Neural cell (in vitro differentiated cells): ENCODE measurements around the gene HSBP1. TPM values are rescaled to one million over a fixed set of nuclear protein-coding genes. Genes with fewer than 3 reads are reported as not detected.

Source experiments
- H2AFZ ChIP-seq: fragments of 200-600, 300-800 bp; sonication (generic), shearing (Covaris generic); 2 replicates; pipeline ENCODE4 v1.6.0; 2014; ENCODE audit warnings: low read depth, mild to moderate bottlenecking, antibody characterized with exemption, low read length, moderate library complexity
- H3F3A ChIP-seq: fragments of 200-600 bp; shearing (Covaris generic); 2 replicates; pipeline ENCODE4 v1.6.1; 2016; ENCODE audit warnings: mild to moderate bottlenecking, moderate library complexity, mixed read lengths, antibody characterized with exemption, low read length; ENCODE audit not compliant: insufficient read depth, poor library complexity, severe bottlenecking
- H3K27ac ChIP-seq: fragments of 200-600, 300-800 bp; sonication (generic), shearing (Covaris generic); 2 replicates; pipeline ENCODE4 v1.5.1; 2014; ENCODE audit warnings: mild to moderate bottlenecking, low read length, moderate library complexity
- H3K27me3 ChIP-seq: fragments of 300-800, 200-600 bp; sonication (generic), shearing (Covaris generic); 2 replicates; pipeline ENCODE4 v1.6.0; 2014; ENCODE audit warnings: mild to moderate bottlenecking, low read depth, low read length, moderate library complexity; ENCODE audit not compliant: insufficient read depth
- H3K36me3 ChIP-seq: fragments of 300-800, 200-600 bp; sonication (generic), shearing (Covaris generic); 2 replicates; pipeline ENCODE4 v1.5.1; 2014; ENCODE audit warnings: mild to moderate bottlenecking, antibody characterized with exemption, low read length, moderate library complexity; ENCODE audit not compliant: insufficient read depth
- H3K4me2 ChIP-seq: fragments of 300-800, 200-600 bp; sonication (generic), shearing (Covaris generic); 2 replicates; pipeline ENCODE4 v1.6.0; 2014; ENCODE audit warnings: mild to moderate bottlenecking, low read length
- H3K4me3 ChIP-seq: fragments of 300-800, 200-600 bp; sonication (generic), shearing (Covaris generic); 2 replicates; pipeline ENCODE4 v1.5.1; 2014; ENCODE audit warnings: mild to moderate bottlenecking, low read length, moderate library complexity
- H3K79me2 ChIP-seq: fragments of 200-600 bp; shearing (Covaris generic); replicated peaks from 2 replicates; pipeline ENCODE4 v1.6.0; 2014; ENCODE audit warnings: mild to moderate bottlenecking, low read length, moderate library complexity; ENCODE audit not compliant: insufficient read depth
- H3K9ac ChIP-seq: fragments of 300-800, 200-600 bp; sonication (generic), shearing (Covaris generic); 2 replicates; pipeline ENCODE4 v1.6.1; 2016; ENCODE audit warnings: mild to moderate bottlenecking, low read length, mixed read lengths
- H3K9me2 ChIP-seq: fragments of 200-600 bp; shearing (Covaris generic); 2 replicates; pipeline ENCODE4 v1.6.1; 2016; ENCODE audit warnings: mild to moderate bottlenecking, low read length, mixed read lengths; ENCODE audit not compliant: insufficient read depth
- H3K9me3 ChIP-seq: fragments of 200-600, 300-800 bp; sonication (generic), shearing (Covaris generic); 2 replicates; pipeline ENCODE4 v1.6.1; 2016; ENCODE audit warnings: mild to moderate bottlenecking, mixed run types, low read length, moderate library complexity, mixed read lengths
- H4K20me1 ChIP-seq: fragments of 200-600 bp; shearing (Covaris generic); 2 replicates; pipeline ENCODE4 v1.6.1; 2016; ENCODE audit warnings: mild to moderate bottlenecking, mixed run types; ENCODE audit not compliant: insufficient read depth
- EP300 ChIP-seq: fragments of 450-650 bp; conservative IDR thresholded peaks from 2 replicates; pipeline ENCODE4 v1.6.1; 2014; ENCODE audit warnings: antibody characterized with exemption, mild to moderate bottlenecking, moderate library complexity; ENCODE audit not compliant: poor library complexity, severe bottlenecking
- EZH2 ChIP-seq: fragments of 200-600, 300-800 bp; shearing (Covaris generic), sonication (generic); IDR thresholded peaks from 2 replicates; pipeline ENCODE4 v1.6.1; 2014; ENCODE audit warnings: antibody characterized with exemption, low read length, borderline replicate concordance, mild to moderate bottlenecking; ENCODE audit not compliant: insufficient read depth, poor library complexity, severe bottlenecking
- MXI1 ChIP-seq: fragments of 450-650 bp; conservative IDR thresholded peaks from 2 replicates; pipeline ENCODE4 v1.6.1; 2014; ENCODE audit warnings: antibody characterized with exemption, mild to moderate bottlenecking; ENCODE audit not compliant: poor library complexity, severe bottlenecking
- POLR2AphosphoS5 ChIP-seq: IDR thresholded peaks from 2 replicates; pipeline ENCODE4 v1.6.1; 2012
- RAD21 ChIP-seq: fragments of 450-650 bp; conservative IDR thresholded peaks from 2 replicates; pipeline ENCODE4 v1.6.1; 2014; ENCODE audit warnings: antibody characterized with exemption, mild to moderate bottlenecking, moderate library complexity
- SMC3 ChIP-seq: fragments of 450-650 bp; conservative IDR thresholded peaks from 2 replicates; pipeline ENCODE4 v1.6.1; 2014; ENCODE audit warnings: antibody characterized with exemption, mild to moderate bottlenecking, moderate library complexity; ENCODE audit not compliant: poor library complexity
- TAF1 ChIP-seq: IDR thresholded peaks from 2 replicates; pipeline ENCODE4 v1.6.1; 2012; ENCODE audit warnings: low read depth
- polyA plus RNA-seq: library from polyadenylated mRNA; depleted of rRNA; stranded (reverse); fragments of >200 nt; gene quantifications from 2 replicates; pipeline ENCODE4 v1.2.3, GENCODE V29; 2014
- TF ChIP-seq, protein P1 (sequence below): fragments of 450-650 bp; IDR thresholded peaks from 2 replicates; pipeline ENCODE4 v1.5.1; 2014; ENCODE audit warnings: antibody characterized with exemption, mild to moderate bottlenecking, moderate library complexity; ENCODE audit not compliant: poor library complexity, severe bottlenecking
- TF ChIP-seq, protein P2 (sequence below): IDR thresholded peaks from 2 replicates; pipeline ENCODE4 v1.6.1; 2012; ENCODE audit warnings: borderline replicate concordance

HSBP1 gene
- polyA plus RNA-seq, 1 donor from 2014 or later: 158 TPM

DNA sequence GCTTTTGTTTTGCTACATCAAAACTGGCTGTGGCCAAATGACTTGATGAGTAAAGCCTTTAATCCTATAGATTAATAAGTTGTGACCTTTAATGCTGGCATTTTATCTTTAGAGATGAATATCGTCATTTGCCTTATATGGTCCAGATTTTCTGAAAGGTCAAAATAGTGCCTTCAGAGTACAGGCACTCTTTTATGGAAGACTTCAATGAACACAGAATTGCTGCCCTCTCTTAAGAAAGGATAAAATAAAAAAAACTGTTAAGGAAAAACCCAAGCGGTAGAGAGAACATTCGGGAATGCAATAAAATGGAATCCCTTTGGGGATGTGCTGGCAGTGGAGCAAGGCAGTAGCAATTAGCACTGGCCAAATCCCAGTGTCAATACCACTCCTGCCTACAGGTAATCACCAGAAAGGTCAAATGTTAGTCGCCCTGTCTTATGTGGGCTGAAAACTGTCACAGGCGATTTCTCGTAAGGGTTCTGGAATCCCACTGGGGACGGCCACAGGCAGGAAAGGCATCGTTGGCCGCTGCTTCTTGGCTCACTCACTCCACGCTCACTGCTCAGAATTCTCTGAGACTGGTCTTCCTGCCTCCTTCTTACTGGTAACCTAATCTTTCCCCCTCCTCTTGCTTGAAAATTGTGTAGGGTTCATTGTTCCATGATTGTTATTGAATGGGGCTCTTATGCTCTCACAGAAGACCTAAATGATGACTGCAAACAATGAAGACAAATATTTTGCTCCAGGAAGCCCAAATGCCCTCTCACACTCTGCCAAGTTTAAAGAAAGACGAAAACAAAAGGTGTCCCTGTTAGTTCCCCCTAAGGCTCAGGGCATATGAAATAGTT lies 45.4 kb upstream of the HSBP1 start (continued):
- TF ChIP-seq, protein P1, sequence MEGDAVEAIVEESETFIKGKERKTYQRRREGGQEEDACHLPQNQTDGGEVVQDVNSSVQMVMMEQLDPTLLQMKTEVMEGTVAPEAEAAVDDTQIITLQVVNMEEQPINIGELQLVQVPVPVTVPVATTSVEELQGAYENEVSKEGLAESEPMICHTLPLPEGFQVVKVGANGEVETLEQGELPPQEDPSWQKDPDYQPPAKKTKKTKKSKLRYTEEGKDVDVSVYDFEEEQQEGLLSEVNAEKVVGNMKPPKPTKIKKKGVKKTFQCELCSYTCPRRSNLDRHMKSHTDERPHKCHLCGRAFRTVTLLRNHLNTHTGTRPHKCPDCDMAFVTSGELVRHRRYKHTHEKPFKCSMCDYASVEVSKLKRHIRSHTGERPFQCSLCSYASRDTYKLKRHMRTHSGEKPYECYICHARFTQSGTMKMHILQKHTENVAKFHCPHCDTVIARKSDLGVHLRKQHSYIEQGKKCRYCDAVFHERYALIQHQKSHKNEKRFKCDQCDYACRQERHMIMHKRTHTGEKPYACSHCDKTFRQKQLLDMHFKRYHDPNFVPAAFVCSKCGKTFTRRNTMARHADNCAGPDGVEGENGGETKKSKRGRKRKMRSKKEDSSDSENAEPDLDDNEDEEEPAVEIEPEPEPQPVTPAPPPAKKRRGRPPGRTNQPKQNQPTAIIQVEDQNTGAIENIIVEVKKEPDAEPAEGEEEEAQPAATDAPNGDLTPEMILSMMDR: no peak
- TF ChIP-seq POLR2AphosphoS5 (no peak), RAD21 (no peak), SMC3 (no peak)

GRCh38 chr16:83762992-83763358 lies 44.8 kb upstream of the HSBP1 start:
- H3K27ac ChIP-seq: no peak overlapping the region
- H3K4me2 ChIP-seq: no peak overlapping the region
- TF ChIP-seq SMC3: no peak
- TF ChIP-seq, protein P1: no peak
- TF ChIP-seq POLR2AphosphoS5: no peak
- TF ChIP-seq, protein P2, sequence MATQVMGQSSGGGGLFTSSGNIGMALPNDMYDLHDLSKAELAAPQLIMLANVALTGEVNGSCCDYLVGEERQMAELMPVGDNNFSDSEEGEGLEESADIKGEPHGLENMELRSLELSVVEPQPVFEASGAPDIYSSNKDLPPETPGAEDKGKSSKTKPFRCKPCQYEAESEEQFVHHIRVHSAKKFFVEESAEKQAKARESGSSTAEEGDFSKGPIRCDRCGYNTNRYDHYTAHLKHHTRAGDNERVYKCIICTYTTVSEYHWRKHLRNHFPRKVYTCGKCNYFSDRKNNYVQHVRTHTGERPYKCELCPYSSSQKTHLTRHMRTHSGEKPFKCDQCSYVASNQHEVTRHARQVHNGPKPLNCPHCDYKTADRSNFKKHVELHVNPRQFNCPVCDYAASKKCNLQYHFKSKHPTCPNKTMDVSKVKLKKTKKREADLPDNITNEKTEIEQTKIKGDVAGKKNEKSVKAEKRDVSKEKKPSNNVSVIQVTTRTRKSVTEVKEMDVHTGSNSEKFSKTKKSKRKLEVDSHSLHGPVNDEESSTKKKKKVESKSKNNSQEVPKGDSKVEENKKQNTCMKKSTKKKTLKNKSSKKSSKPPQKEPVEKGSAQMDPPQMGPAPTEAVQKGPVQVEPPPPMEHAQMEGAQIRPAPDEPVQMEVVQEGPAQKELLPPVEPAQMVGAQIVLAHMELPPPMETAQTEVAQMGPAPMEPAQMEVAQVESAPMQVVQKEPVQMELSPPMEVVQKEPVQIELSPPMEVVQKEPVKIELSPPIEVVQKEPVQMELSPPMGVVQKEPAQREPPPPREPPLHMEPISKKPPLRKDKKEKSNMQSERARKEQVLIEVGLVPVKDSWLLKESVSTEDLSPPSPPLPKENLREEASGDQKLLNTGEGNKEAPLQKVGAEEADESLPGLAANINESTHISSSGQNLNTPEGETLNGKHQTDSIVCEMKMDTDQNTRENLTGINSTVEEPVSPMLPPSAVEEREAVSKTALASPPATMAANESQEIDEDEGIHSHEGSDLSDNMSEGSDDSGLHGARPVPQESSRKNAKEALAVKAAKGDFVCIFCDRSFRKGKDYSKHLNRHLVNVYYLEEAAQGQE: no peak
- TF ChIP-seq EP300: no peak
- TF ChIP-seq TAF1: no peak
- no peak for TF ChIP-seq EZH2
- no peak for TF ChIP-seq RAD21
- no peak for TF ChIP-seq MXI1
- no peak overlapping the region for H3K4me3 ChIP-seq
- no peaks in the 10 kb centered on the region for H4K20me1 ChIP-seq
- H3F3A ChIP-seq: no peaks in the 10 kb centered on the region
- H3K9ac ChIP-seq: no peak overlapping the region
- no peaks in the 10 kb centered on the region for H3K27me3 ChIP-seq
- no peaks in the 10 kb centered on the region for H3K9me3 ChIP-seq
- H3K79me2 ChIP-seq: no peaks in the 10 kb centered on the region
- no peaks in the 10 kb centered on the region for H3K36me3 ChIP-seq
- H2AFZ ChIP-seq: no peak overlapping the region
- no peaks in the 10 kb centered on the region for H3K9me2 ChIP-seq
